Measurements from ENCODE around the gene EFEMP1. TPM values are rescaled to one million over a fixed set of nuclear protein-coding genes. Genes with fewer than 3 reads are reported as not detected.
"Not testable (repeated sequence)": the region's sequence is repeated elsewhere in the genome, so short reads cannot be mapped to it uniquely, and the experiment has no call there.

Gene EFEMP1
- total RNA-seq, 3 donors from 2014 or later, result 9.5 to 80.1 (median 40.8) TPM

DNA sequence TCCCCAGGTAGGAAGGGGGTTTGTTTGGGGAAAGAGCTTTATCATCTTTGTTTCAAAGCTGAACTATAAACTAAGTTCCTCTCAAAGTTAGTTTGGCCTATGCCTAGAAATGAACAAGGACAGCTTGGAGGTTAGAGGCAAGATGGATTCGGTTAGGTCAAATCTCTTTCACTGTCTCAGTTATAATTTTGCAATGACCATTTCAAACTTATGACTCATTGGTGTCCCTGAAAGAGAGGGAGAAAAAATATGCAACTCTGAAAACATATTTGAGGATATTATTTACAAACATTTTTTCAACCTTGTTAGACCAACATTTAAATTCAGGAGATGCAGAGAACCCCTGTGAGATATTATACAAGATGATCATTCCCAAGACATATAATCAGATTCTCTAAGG lies 95.7 kb downstream of the EFEMP1 start:
- Histone ChIP-seq H3K4me1 (ENCODE audit: low read depth) (no peaks in the 10 kb centered on the region), H3K4me3 (no peak overlapping the region), H3K36me3 (ENCODE audit: low read depth) (no peaks in the 10 kb centered on the region), H3K9me3 (no peaks in the 10 kb centered on the region)
- intact Hi-C loops (cut with DNase I, micrococcal nuclease), result no loop called here
- TF ChIP-seq, protein P1, sequence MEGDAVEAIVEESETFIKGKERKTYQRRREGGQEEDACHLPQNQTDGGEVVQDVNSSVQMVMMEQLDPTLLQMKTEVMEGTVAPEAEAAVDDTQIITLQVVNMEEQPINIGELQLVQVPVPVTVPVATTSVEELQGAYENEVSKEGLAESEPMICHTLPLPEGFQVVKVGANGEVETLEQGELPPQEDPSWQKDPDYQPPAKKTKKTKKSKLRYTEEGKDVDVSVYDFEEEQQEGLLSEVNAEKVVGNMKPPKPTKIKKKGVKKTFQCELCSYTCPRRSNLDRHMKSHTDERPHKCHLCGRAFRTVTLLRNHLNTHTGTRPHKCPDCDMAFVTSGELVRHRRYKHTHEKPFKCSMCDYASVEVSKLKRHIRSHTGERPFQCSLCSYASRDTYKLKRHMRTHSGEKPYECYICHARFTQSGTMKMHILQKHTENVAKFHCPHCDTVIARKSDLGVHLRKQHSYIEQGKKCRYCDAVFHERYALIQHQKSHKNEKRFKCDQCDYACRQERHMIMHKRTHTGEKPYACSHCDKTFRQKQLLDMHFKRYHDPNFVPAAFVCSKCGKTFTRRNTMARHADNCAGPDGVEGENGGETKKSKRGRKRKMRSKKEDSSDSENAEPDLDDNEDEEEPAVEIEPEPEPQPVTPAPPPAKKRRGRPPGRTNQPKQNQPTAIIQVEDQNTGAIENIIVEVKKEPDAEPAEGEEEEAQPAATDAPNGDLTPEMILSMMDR (IDR thresholded peaks at IDR 0.05), result no peak
- no peak for DNase-seq
- ATAC-seq, result no peak

- H3K4me1 ChIP-seq (ENCODE audit: low read depth); intact Hi-C loops (cut with DNase I, micrococcal nuclease); DNase-seq; ATAC-seq; H3K4me3 ChIP-seq; H3K36me3 ChIP-seq (ENCODE audit: low read depth); H3K9me3 ChIP-seq: not testable (repeated sequence)
Observed at GRCh38 chr2:55827428-55827827, 96.2 kb downstream of the EFEMP1 start.

DNA sequence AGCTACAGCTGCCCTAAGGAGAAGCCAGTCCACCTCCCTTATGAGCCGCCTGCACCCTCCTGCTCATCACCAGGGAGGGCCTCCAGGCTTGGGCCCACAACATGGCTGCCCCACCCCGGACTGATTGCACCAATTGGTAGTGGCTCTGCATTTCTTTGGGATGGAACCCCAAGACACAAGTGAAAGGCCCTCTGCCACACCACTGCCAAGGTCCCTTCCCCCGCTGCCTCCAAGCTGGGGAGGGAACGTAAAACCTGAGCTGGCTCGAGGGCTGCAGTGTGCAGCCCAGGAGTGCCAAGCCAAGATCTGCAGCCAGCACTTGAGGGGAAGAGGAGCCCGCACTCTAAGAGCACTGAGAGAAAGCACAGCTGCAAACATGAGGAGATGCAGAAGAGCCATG lies 97.3 kb downstream of the EFEMP1 start:
- intact Hi-C loops (cut with DNase I, micrococcal nuclease), result no loop called here

DNA sequence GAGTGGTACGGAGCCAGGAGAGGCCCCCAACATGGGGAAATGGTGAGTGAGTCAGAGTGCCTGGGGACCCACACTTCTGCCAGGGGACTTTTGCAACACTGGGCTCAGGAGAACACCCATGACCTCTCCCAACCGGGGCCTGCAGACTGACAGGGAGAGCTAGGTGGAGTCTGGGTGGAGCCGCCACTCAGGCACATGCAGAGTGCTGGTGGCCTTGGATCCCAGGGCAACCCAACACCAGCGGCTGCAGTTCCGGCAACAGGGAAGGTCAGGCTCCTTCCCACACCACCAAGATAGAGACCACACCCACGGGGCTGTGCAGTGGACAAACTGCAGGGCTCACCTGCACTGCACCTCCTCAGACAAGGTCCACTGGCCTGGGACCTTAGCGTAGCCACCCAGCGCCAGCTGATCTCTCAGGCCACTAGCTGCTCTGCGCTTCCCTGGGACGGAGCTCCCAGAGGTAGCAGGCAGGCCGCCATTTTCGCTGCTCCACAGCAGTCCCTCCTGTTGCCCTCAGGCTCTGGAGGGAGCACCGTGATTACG lies 99.0 kb downstream of the EFEMP1 start:
- Histone ChIP-seq H3K9me3 (no peaks in the 10 kb centered on the region), H3K36me3 (ENCODE audit: low read depth) (no peaks in the 10 kb centered on the region), H3K4me1 (ENCODE audit: low read depth) (no peaks in the 10 kb centered on the region), H3K4me3 (no peak overlapping the region)
- intact Hi-C loops (cut with DNase I, micrococcal nuclease), result no loop called here
- DNase-seq (no peak), ATAC-seq (no peak)
- TF ChIP-seq, protein P1 (IDR thresholded peaks at IDR 0.05), result no peak

More for the DNA sequence above, 97.3 kb downstream of the EFEMP1 start:
- ATAC-seq, result no peak
- no peak overlapping the region for H3K4me3 ChIP-seq
- DNase-seq, result no peak
- H3K4me1 ChIP-seq (ENCODE audit: low read depth), result no peaks in the 10 kb centered on the region
- H3K36me3 ChIP-seq (ENCODE audit: low read depth), result no peaks in the 10 kb centered on the region
- TF ChIP-seq, protein P1 (IDR thresholded peaks at IDR 0.05), result no peak
- H3K9me3 ChIP-seq, result no peaks in the 10 kb centered on the region

Other genes starting within 250 kb of the EFEMP1 start
- 10 to 100 TPM; 14.8 to 29.8 (median 25.3) TPM for gene PNPT1, start 229.9 kb downstream of the EFEMP1 start, total RNA-seq